CD4-positive, alpha-beta T cell treated with Interleukin-6 for 4 hours (primary cell): ENCODE data around the gene SLC43A2.
A peak's percentile ranks its signal among the peaks of the same experiment; 100 is the strongest.
"Not testable (repeated sequence)": the region's sequence is repeated elsewhere in the genome, so short reads cannot be mapped to it uniquely, and the experiment has no call there.

Source experiments
- DNase-seq: peaks from one replicate; pipeline ENCODE4 v3.0.0-alpha.2; 2020; ENCODE audit warnings: mixed read lengths

Gene SLC43A2

GRCh38 chr17:1588821-1589585 lies 39.6 kb downstream of the SLC43A2 start:
- no peak for DNase-seq

GRCh38 chr17:1584167-1584566 lies 44.5 kb downstream of the SLC43A2 start:
- DNase-seq = no peak

GRCh38 chr17:1583556-1583955 lies 45.1 kb downstream of the SLC43A2 start:
- no peak for DNase-seq

GRCh38 chr17:1582374-1582773 lies 46.3 kb downstream of the SLC43A2 start:
- no peak for DNase-seq

GRCh38 chr17:1580979-1581676 lies 47.5 kb downstream of the SLC43A2 start:
- no peak for DNase-seq

GRCh38 chr17:1578029-1578428 lies 50.6 kb downstream of the SLC43A2 start:
- DNase-seq = no peak

- DNase-seq = no peak
These were observed 51.0 kb downstream of the SLC43A2 start for GRCh38 chr17:1577583-1578013.

GRCh38 chr17:1577182-1577581 lies 51.5 kb downstream of the SLC43A2 start:
- no peak for DNase-seq

- DNase-seq = no peak
These were observed 52.1 kb downstream of the SLC43A2 start for GRCh38 chr17:1576500-1576899.

GRCh38 chr17:1574697-1575471 lies 53.8 kb downstream of the SLC43A2 start:
- no peak for DNase-seq

GRCh38 chr17:1573932-1574696 lies 54.5 kb downstream of the SLC43A2 start:
- DNase-seq = peak; percentile 64

GRCh38 chr17:1572646-1573045 lies 56.0 kb downstream of the SLC43A2 start:
- not testable (repeated sequence) for DNase-seq

- DNase-seq = no peak
These were observed 57.3 kb downstream of the SLC43A2 start for GRCh38 chr17:1571341-1571704.

GRCh38 chr17:1568950-1569810 lies 59.5 kb downstream of the SLC43A2 start:
- DNase-seq = no peak

GRCh38 chr17:1566505-1567199 lies 62.0 kb downstream of the SLC43A2 start:
- peak; percentile 45 for DNase-seq

- DNase-seq = no peak
These were observed 62.8 kb downstream of the SLC43A2 start for GRCh38 chr17:1565877-1566276.

- no peak for DNase-seq
These were observed 64.6 kb downstream of the SLC43A2 start for GRCh38 chr17:1563786-1564613.

- DNase-seq = not testable (repeated sequence)
These were observed 65.2 kb downstream of the SLC43A2 start for GRCh38 chr17:1563471-1563785.

GRCh38 chr17:1562176-1562643 lies 66.4 kb downstream of the SLC43A2 start:
- no peak for DNase-seq
